Right lung (tissue), 5 donors: ENCODE measurements around the gene STAB1. TPM values are rescaled to one million over a fixed set of nuclear protein-coding genes. Genes with fewer than 3 reads are reported as not detected.

Source experiments
- DNase-seq, 2 donors: peaks; one replicate each; pipeline ENCODE4 v3.0.0-alpha.2; 2013
- polyA plus RNA-seq, 5 donors: library from polyadenylated mRNA; unstranded; fragments of 120-200 nt; gene quantifications; one replicate each; pipeline versions ENCODE4 v1.2.1 to v1.2.3, GENCODE V29; 2013; ENCODE audit warnings: inconsistent platforms in 1 of 5, low replicate concordance in 1 of 5; ENCODE audit not compliant: insufficient read length in 5 of 5, insufficient read depth in 1 of 5

STAB1 gene
- polyA plus RNA-seq, 5 donors, result 40.9 to 60.8 (median 43.4) TPM

DNA sequence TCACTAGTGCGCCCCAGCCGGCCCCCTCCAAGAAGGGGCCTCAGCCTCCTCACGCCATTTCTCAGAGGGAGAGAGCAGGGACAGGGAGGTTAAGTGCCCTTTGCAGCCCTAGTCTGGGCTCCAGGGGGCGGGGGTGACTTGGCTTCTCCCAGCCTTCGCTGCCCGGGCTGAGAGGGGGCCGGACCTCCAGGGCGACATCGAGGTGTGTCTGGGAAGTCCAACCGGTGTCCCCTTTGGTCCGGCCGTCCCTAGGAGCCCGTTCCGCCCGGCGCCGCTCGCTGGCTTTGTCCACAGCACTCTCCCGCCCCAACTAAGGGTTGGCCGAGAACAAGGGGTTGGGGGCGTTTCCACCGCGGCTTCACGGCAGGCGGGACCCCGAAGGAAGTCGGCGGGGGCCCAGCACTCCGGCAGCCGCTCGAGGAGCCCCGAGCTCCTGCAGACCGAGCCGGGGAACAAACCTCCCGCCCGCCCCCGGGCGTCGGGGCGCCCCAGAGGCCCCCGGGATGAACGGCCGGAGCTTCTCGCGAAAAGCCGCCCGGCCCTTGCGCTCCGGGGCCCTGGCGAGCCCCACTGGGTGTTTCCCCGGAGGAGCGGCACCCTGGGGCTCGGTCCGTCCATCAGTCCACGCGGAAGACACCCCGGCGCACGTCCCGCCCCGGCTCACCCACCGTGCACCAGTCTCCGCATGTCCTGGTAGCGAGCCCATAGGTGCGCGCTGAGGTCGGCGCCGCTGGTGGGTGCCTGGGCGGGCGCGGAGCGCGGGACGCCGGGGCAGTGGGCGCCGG is 37.9 kb downstream of the STAB1 start:
- DNase-seq, result no peak

DNA sequence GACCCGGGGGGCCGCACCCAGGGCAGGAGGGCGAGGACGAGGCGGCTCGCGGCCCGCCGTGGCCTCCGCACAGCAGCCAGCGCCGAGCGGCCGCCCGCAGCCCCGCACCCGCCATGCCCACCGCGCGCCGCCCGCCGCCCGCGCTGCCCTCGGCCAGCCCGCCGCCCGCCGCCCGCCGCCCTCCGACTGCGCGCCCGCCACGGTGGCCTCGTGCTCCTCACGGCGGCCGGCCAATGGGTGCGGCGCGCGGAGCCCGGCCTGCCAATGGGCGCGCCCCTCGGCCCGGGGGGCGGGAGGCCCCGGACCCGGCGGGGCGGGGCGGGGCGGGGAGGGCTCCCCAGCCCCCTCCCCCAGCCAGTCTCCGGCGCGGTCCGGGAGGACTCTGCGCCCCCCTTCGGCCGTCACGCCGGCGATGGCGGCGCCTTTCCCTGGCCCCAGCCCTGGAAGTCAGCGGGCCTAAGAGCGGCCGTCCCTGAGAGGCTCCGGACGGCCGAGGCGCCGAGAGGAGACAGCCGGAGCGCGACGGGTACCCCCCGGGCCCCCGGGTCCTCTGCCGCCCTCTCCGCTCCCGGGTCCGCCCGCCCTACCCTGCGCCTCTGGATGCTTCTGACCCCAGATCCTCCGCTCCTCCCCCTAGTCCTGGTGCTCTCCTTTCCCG is 38.6 kb downstream of the STAB1 start, which contains the start of gene NT5DC2:
TSS of gene NT5DC2 (minus strand) at position 235 of the 658 bp plus-strand sequence. CDS start at position 115, 120 bp downstream.
- DNase-seq, result peak; percentile 73 to 84

DNA sequence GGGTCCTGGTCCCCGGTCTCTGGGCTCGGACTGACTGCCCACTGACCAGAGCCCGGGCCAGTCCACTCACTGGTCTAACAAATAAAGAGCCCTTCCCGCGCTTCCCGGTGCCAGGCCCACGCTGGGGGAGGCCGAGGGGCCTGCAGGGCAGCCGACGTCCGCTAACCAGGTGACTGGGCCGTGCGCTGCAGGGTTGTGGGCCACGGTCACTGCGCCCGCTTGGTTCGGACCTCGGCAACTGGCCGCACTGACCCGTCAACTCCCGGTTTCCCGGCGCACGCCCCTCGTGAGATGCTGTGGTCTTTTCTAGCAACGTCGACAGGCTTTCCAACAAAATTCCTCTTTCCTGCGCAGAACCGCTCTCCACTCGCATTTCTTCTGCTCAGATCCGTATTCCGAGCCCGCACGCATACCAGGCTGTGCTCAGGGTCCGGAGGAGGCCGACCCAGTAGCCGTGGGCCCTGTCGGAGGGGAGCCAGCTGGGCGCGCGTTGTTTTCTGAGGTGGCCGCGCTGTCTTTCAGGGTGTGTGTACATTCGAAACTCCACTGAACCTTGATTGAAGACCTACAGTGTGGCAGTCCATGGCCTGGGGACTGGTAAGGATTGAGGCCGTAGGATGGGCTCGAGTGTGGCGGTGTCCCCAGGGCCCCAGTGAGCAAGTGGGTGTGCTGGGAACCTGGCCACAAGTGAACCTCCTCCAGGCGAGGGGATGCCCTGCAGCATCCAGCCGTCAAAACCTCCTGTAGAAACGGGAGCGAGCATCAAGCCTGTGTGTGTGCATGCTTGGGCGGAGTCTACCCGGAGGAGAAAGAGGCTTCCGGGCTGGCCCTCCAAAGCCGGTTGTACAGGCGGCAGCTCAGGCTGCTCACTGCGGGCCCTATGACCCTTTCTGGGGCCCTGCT is 39.4 kb downstream of the STAB1 start:
- DNase-seq, result peak in 1 of 2 donors; percentile 28

DNA sequence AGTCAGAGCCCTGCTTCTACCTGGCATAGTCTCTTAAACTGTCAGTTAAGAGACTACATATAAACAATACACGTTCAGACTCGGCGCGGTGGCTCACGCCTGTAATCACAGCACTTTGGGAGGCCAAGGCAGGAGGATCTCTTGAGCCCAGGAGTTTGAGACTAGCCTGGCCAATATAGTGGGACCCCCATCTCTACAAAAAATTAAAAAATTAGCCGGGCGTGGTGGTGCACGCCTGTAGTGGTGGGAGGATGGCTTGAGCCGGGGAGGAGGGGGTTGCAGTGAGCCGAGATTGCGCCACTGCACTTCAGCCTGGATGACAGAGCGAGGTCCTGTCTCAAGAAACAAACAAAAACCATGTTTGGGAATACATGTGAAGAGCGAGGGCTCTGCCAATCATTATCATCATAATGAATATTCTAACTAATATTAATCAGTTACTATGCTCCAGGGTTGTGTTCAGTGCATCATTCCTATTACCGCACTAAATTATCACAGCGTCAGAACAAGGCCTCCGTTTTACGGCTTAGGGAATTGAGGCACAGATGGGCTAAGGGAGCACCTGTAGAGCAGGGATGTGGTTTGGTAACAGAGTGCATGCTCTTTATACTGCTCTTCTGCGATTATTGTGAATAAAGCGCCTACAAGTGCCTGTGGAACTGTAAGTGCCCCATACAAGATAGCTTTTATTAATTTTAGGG is 40.4 kb downstream of the STAB1 start:
- no peak for DNase-seq

DNA sequence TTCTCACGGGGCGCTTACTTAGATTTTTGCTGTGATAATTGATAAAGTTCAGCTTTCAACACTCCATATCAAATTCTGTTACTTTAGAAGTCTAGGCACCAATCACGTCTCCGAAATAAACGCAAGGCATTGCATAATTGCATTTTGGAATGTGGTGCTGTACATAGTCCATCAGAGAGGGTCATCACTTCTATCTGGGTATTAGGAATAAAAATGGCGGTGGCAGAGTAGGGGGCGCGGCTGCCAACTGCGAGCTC is 40.9 kb downstream of the STAB1 start:
- DNase-seq, result no peak

GRCh38 chr3:52536369-52537164 is 41.4 kb downstream of the STAB1 start, which contains the start of gene UQCC5:
Gene UQCC5, plus strand, starts transcription at chr3:52536605. Its CDS starts 151 bp downstream, at chr3:52536756.
- peak; percentile 97 for DNase-seq

DNA sequence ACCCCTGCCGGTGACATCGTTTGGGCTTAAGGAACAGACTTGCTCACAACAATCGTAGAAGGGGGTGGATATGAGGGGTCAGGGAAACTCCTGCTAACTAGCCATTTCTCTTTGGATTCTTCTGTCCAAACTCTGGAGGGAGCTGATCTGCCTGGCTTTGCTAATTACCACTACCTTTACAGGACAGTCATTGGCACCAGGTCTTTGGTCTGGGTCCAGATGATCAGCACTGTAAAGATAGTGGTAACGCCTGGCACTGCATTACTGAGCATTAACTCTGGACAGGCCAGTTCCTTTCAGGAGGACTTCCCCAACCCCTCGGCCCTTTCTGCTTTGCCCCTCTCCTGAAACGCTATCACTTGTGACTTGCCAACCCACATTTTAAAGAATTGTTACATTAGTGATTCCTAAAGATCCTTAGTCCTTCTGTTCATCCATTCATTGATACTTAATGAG is 42.1 kb downstream of the STAB1 start:
- no peak for DNase-seq

- DNase-seq, result no peak
Measured at GRCh38 chr3:52537726-52538421, 42.7 kb downstream of the STAB1 start.

- DNase-seq, result no peak
Measured at GRCh38 chr3:52539010-52539653, 44.0 kb downstream of the STAB1 start.

- DNase-seq, result no peak
Measured at GRCh38 chr3:52541050-52541449, 45.9 kb downstream of the STAB1 start.

DNA sequence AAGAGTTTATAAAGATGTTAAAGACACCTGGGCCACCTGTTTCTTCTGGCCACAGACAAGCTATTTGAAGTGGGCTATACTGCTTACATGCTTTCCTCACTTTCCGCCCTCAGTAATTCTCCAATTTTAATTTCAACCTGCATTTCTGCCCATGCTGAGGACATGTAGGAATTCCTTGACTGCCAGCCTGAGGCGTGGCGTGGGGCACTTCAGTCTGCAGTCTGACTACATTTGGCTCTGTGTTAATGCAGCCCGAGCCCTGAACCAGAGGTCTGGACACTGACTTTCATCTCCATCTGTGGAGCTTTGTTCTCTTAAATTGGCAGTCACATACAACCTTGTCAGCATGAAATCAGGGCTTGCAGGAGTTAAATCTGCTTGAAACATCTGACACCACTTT is 49.8 kb downstream of the STAB1 start:
- no peak for DNase-seq

DNA sequence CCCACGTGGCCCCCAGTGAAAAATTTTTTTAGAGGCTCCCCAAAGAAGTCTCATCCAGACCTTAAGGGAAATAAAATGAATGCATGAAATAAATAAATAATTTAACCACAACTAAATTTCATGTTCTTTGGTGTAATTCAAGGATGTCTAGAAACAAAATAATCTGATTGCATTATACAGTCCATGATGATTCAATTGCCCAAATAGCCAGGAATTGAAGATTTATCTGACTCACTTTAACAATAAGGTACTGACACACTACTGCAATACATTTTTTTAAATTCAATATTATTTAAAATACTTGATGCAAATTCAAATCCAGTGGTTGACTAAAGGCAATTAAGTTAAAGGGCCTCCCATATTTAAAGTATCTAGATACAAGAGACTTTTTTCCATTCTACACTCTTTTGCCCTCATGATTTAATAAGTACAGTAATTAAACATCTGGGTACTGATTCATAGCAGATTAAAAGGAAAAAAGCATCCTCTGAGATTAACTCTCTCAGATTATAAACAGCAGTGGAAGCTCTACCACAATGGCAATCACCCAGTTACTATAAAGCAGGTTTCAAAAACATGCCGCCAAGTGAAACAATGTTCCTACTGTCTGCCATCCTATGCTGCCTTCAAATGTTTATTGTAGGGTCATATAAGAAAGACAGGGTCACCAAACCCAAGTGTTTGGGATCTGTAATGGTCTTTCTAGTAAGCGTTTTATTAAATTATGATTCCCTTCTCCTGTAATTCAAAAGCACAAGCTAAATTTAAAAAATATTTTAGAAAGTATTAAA is 51.2 kb downstream of the STAB1 start:
- no peak for DNase-seq

- DNase-seq, result no peak
Measured at GRCh38 chr3:52547143-52547542, 52.0 kb downstream of the STAB1 start.

- DNase-seq, result no peak
Measured at GRCh38 chr3:52551118-52551517, 56.0 kb downstream of the STAB1 start.

GRCh38 chr3:52552089-52552488 is 57.0 kb downstream of the STAB1 start:
- DNase-seq, result no peak

- no peak for DNase-seq
Measured at GRCh38 chr3:52554026-52554755, 59.1 kb downstream of the STAB1 start.

GRCh38 chr3:52555056-52555455 is 59.9 kb downstream of the STAB1 start:
- no peak for DNase-seq
